Activated gamma-delta T cell treated with anti-CD3 and anti-CD28 coated beads, Interleukin-2, amount 50 U/mL, for 16 hours (primary cell): ENCODE data around the gene TMEM178A.

Experiments used
- DNase-seq: peaks from one replicate; pipeline ENCODE4 v3.0.0-alpha.2; 2020; ENCODE audit warnings: low read depth

TMEM178A gene

DNA sequence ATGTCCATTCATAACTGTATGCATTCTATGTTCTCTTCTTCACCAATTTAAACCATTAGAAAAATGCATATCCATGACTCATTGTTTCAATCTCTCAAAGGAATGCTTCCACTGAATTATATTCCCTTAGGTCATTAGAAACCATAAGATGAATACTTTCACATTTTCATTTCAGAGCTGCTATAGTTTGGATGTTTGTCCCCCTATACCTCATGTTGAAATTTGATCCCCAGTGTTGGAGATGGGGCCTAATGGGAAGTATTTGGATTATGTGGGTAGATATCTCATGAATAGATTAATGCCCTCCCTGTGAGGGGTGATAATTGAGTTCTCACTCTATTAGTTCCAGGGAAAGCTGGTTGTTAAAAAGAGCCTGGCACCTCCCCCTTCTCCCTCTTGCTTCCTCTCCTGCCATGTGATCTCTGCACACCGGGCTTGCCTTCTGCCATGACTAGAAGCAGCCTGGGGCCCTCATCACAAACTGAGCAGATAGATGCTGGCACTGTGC is 77.6 kb downstream of the TMEM178A start:
- DNase-seq: no peak

DNA sequence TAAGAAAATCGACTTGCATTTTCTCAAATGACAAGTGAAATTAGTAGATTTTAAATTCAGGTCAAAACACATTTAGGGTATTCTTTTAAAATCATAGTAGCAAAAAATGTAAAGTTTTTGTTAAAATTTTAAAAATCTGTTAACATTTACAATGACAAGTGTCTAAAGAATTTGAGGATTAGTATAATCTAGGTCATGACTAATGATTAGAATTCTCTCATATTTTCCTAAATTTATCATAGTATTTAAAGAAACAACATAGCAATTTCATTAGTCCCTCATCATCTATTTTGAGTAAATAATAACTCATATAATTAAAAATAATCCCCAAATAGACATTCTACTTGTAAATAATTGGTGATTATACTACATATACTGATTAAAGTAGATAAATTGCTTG is 89.7 kb downstream of the TMEM178A start:
- no peak for DNase-seq

DNA sequence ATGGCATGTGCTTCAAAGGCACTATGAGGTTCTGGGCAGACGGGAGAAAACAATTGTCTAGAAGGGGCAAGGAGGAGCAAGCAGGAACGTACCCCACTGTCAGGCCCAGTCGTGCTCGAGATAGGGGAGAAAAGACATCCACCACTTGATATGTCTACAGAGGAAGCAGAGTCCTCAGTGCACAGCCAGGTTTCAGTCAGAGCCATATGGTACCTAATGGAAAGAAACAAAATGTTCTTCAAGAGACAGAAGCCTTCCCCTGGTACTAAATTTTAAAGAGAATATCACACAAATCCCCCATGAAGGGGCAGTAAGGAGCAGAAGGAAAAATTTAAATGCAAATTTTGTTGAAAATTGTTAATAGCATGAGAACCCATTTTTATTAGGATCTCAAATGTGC is 91.4 kb downstream of the TMEM178A start:
- DNase-seq: no peak

DNA sequence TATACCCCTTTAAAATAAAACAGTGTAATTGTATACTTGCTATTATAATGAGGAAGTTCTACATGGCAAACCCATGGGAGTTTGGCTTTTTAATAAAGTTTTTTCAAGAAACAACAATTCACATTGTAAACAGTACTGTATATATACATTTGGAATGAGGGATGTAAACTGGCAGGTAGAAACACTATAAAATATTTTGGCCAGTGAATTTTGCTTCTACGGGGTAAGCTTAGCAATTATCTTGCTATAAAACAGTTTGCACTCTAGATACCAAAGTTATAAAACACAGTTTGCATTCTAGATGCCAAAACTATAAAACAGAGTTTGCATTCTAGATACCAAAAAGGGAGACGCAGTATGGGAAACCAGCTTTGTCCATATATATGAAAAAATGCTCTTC is 96.7 kb downstream of the TMEM178A start:
- no peak for DNase-seq
